IMR-90 (cell line): ENCODE measurements around the gene XPC. TPM values are rescaled to one million over a fixed set of nuclear protein-coding genes. Genes with fewer than 3 reads are reported as not detected.

Experiments used
- ATAC-seq: fragments of 200-7000 bp; cut with Tn5 transposase; 2 replicates; pipeline ENCODE4 v1.9.1; 2020; ENCODE audit warnings: low read depth, mild to moderate bottlenecking, moderate library complexity
- BruUV-seq: library from RNA; stranded (reverse); fragments of 400-500 nt; replicated peaks from 2 replicates; lab custom pipeline; 2021; lab: Mats Ljungman, UMichigan
- CTCF ChIA-PET: fragments of 300-600 bp; formaldehyde crosslinking; extraction: SDS; loops from one replicate; lab custom pipeline; 2021; ENCODE audit warnings: antibody characterized with exemption; lab: Yijun Ruan, JAX
- POLR2A ChIA-PET: fragments of 300-600 bp; sonication (Branson Sonifier 250); formaldehyde crosslinking; loops from one replicate; lab custom pipeline; 2022; ENCODE audit warnings: antibody characterized with exemption; ENCODE audit not compliant: unreplicated experiment; lab: Charles Lee
- DNase-seq: peaks from one replicate; pipeline ENCODE4 v3.0.0; 2013
- H2AFZ ChIP-seq: replicated peaks from 2 replicates; pipeline ENCODE3; 2013; ENCODE audit warnings: low read length, mild to moderate bottlenecking; ENCODE audit not compliant: poor library complexity
- H2AK5ac ChIP-seq: 2 replicates; pipeline ENCODE4 v1.6.1; 2013; ENCODE audit warnings: low read depth, low read length, inconsistent platforms
- H2AK9ac ChIP-seq: replicated peaks from 2 replicates; pipeline ENCODE3; 2013; ENCODE audit warnings: mild to moderate bottlenecking, low read depth, low read length, moderate library complexity; ENCODE audit not compliant: poor library complexity
- H2BK120ac ChIP-seq: 2 replicates; pipeline ENCODE4 v1.6.1; 2013; ENCODE audit warnings: low read depth, low read length, inconsistent platforms
- H2BK15ac ChIP-seq: 3 replicates; pipeline ENCODE4 v1.6.1; 2013; ENCODE audit warnings: low read depth, low read length, inconsistent platforms
- H2BK20ac ChIP-seq: 2 replicates; pipeline ENCODE4 v1.6.1; 2013; ENCODE audit warnings: low read depth, mild to moderate bottlenecking, inconsistent platforms, low read length, moderate library complexity
- H2BK5ac ChIP-seq: 2 replicates; pipeline ENCODE4 v1.6.1; 2013; ENCODE audit warnings: mild to moderate bottlenecking, low read depth, low read length, inconsistent platforms; ENCODE audit not compliant: poor library complexity, severe bottlenecking
- H3K14ac ChIP-seq: replicated peaks from 2 replicates; pipeline ENCODE4 v1.6.1; 2013; ENCODE audit warnings: low read depth, low read length, inconsistent platforms
- H3K18ac ChIP-seq: 2 replicates; pipeline ENCODE4 v1.6.1; 2013; ENCODE audit warnings: low read depth, low read length, control low read depth
- H3K23ac ChIP-seq: 2 replicates; pipeline ENCODE4 v1.6.1; 2013; ENCODE audit warnings: low read depth, low read length, inconsistent platforms
- H3K27ac ChIP-seq: 2 replicates; pipeline ENCODE4 v1.5.1; 2013; ENCODE audit warnings: mild to moderate bottlenecking, control low read depth, low read length; ENCODE audit not compliant: insufficient read depth
- H3K27me3 ChIP-seq: 2 replicates; pipeline ENCODE4 v1.6.1; 2013; ENCODE audit warnings: low read length; ENCODE audit not compliant: control insufficient read depth, insufficient read depth
- H3K36me3 ChIP-seq: 2 replicates; pipeline ENCODE4 v1.6.1; 2013; ENCODE audit warnings: low read length, mixed read lengths; ENCODE audit not compliant: control insufficient read depth, insufficient read depth
- H3K4ac ChIP-seq: 2 replicates; pipeline ENCODE4 v1.6.1; 2013; ENCODE audit warnings: low read depth, low read length, inconsistent platforms
- H3K4me1 ChIP-seq: 2 replicates; pipeline ENCODE4 v1.6.1; 2013; ENCODE audit warnings: low read length, mixed read lengths; ENCODE audit not compliant: control insufficient read depth, insufficient read depth
- H3K4me2 ChIP-seq: 2 replicates; pipeline ENCODE4 v1.6.1; 2013; ENCODE audit warnings: low read depth, mild to moderate bottlenecking, control low read depth, low read length, moderate library complexity
- H3K4me3 ChIP-seq: 2 replicates; pipeline ENCODE4 v1.5.1; 2013; ENCODE audit warnings: low read depth, mild to moderate bottlenecking, control low read depth, low read length, moderate library complexity; ENCODE audit not compliant: insufficient read depth
- H3K56ac ChIP-seq: 2 replicates; pipeline ENCODE4 v1.6.1; 2013; ENCODE audit warnings: low read length, inconsistent platforms; ENCODE audit not compliant: insufficient read depth; ENCODE audit errors: extremely low read depth
- H3K79me1 ChIP-seq, 2 experiments: 2 replicates each; pipeline ENCODE4 v1.6.1; 2013; ENCODE audit warnings: low read length in 2 of 2, inconsistent platforms in 1 of 2, low read depth in 1 of 2
- H3K9ac ChIP-seq: 2 replicates; pipeline ENCODE4 v1.6.1; 2013; ENCODE audit warnings: low read depth, low read length, control low read depth
- H3K9me1 ChIP-seq: 2 replicates; pipeline ENCODE4 v1.6.1; 2013; ENCODE audit warnings: low read length, inconsistent platforms; ENCODE audit not compliant: insufficient read depth
- H3K9me3 ChIP-seq: 2 replicates; pipeline ENCODE4 v1.6.1; 2013; ENCODE audit warnings: low read length; ENCODE audit not compliant: control insufficient read depth, insufficient read depth
- H4K20me1 ChIP-seq: 2 replicates; pipeline ENCODE4 v1.6.1; 2013; ENCODE audit warnings: low read length, inconsistent platforms; ENCODE audit not compliant: insufficient read depth
- H4K5ac ChIP-seq: 2 replicates; pipeline ENCODE4 v1.6.1; 2013; ENCODE audit warnings: mild to moderate bottlenecking, low read depth, low read length, control low read depth
- H4K8ac ChIP-seq, 2 experiments: 2 replicates each; pipeline ENCODE4 v1.6.1; 2013; ENCODE audit warnings: low read depth in 2 of 2, low read length in 2 of 2, control low read depth in 1 of 2, inconsistent platforms in 1 of 2
- H4K91ac ChIP-seq: 2 replicates; pipeline ENCODE4 v1.6.1; 2013; ENCODE audit warnings: low read depth, low read length, inconsistent platforms; ENCODE audit not compliant: insufficient read depth
- CEBPB ChIP-seq: IDR thresholded peaks from 2 replicates; pipeline ENCODE4 v1.6.1; 2012; ENCODE audit warnings: low read depth, low read length, improper control_type of control experiment
- CHD1 ChIP-seq: IDR thresholded peaks from 2 replicates; pipeline ENCODE4 v1.6.1; 2012; ENCODE audit warnings: low read depth, low read length, improper control_type of control experiment
- CTCF ChIP-seq: conservative IDR thresholded peaks from 2 replicates; pipeline ENCODE4 v1.5.1; 2012; ENCODE audit warnings: mild to moderate bottlenecking, low read depth, low read length, improper control_type of control experiment
- ELK1 ChIP-seq: fragments of 150-350 bp; IDR thresholded peaks from 2 replicates; pipeline ENCODE4 v1.6.1; 2016; ENCODE audit warnings: low read depth, mild to moderate bottlenecking, low read length, moderate library complexity, borderline replicate concordance
- FOS ChIP-seq: fragments of 150-350 bp; IDR thresholded peaks from 2 replicates; pipeline ENCODE4 v1.6.1; 2016; ENCODE audit warnings: low read depth, low read length
- MAFK ChIP-seq: IDR thresholded peaks from 2 replicates; pipeline ENCODE4 v1.6.1; 2012; ENCODE audit warnings: low read depth, low read length, improper control_type of control experiment
- MAZ ChIP-seq: IDR thresholded peaks from 2 replicates; pipeline ENCODE4 v1.6.1; 2012; ENCODE audit warnings: low read depth, mild to moderate bottlenecking, low read length, improper control_type of control experiment, moderate library complexity, borderline replicate concordance
- MXI1 ChIP-seq: IDR thresholded peaks from 2 replicates; pipeline ENCODE4 v1.6.1; 2012; ENCODE audit warnings: low read depth, mild to moderate bottlenecking, low read length, moderate library complexity, borderline replicate concordance
- POLR2A ChIP-seq: IDR thresholded peaks from 2 replicates; pipeline ENCODE4 v1.6.1; 2012; ENCODE audit warnings: mild to moderate bottlenecking, low read depth, low read length
- RCOR1 ChIP-seq: IDR thresholded peaks from 2 replicates; pipeline ENCODE4 v1.6.1; 2012; ENCODE audit warnings: mild to moderate bottlenecking, low read length, improper control_type of control experiment; ENCODE audit not compliant: insufficient replicate concordance
- RFX5 ChIP-seq: IDR thresholded peaks from 2 replicates; pipeline ENCODE4 v1.8.0; 2012; ENCODE audit warnings: low read depth, mild to moderate bottlenecking, low read length, moderate library complexity
- SMC3 ChIP-seq: fragments of 150-350 bp; IDR thresholded peaks from 2 replicates; pipeline ENCODE4 v1.6.1; 2016; ENCODE audit warnings: low read depth, mild to moderate bottlenecking, antibody characterized with exemption, low read length, moderate library complexity
- WGBS, 2 experiments: methylation state at CpG; one replicate each; pipeline versions ENCODE4 v1.1.5 to v1.1.7; 2013; ENCODE audit warnings: missing lambda C conversion rate in 2 of 2; ENCODE audit not compliant: insufficient read length in 1 of 2; ENCODE audit errors: extremely low coverage in 2 of 2; 5-methylcytosine and 5-hydroxymethylcytosine counted together
- dilution Hi-C: fragments of 300-500 bp; cut with HindIII; formaldehyde crosslinking; loops from one replicate; pipeline ENCODE4 v1.14.3; 2018; ENCODE audit warnings: low sequenced_read_pairs; ENCODE audit not compliant: unreplicated experiment
- in situ Hi-C: fragments of 300-500 bp; cut with MboI; formaldehyde crosslinking; loops from 3 replicates; pipeline ENCODE4 v1.14.3; 2019; ENCODE audit warnings: low sequenced_read_pairs, inconsistent platforms, mixed read lengths
- intact Hi-C: fragments of 100-400 bp; cut with micrococcal nuclease; formaldehyde crosslinking; loops from 2 replicates; pipeline ENCODE4 v1.10.0; 2022
- polyA plus RNA-seq, 3 experiments: library from polyadenylated mRNA; depleted of rRNA; stranded (reverse); fragments of >200 nt; gene quantifications; 2 replicates each; pipeline ENCODE4 v1.2.3, GENCODE V29; 2012; ENCODE audit warnings: low replicate concordance in 1 of 3
- total RNA-seq: library from RNA; depleted of rRNA; stranded (reverse); fragments of >200 nt; gene quantifications from 2 replicates; pipeline ENCODE4 v1.2.3, GENCODE V29; 2012

XPC gene
- total and polyA plus RNA-seq, 2 of the 4 experiments (the other 2 are of a cell fraction) = 30.9 to 48.8 TPM

DNA sequence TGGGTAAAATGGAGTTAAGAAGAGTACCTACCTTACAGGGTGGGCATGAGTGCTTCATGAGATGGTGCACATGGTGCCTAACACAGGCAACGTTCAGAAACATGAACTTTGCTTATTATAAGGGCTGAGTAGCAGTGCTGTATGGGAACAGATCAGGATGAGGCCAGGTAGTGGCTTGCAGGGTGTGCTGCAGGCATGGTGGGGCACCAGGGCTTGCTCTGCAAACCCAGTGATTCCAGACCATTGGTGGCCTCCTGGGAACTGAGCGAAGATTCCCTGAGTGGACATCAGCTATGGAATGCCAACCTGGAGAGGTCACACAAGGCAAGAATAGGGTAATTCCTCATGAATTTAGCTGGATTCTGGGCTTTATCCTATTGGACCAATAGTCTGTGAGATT is 37.7 kb downstream of the XPC start:
- ChIA-PET POLR2A (no interaction called here), CTCF (no interaction called here)
- H4K20me1 ChIP-seq = peaks cover 7% of the 10 kb centered on the region
- H3K27me3 ChIP-seq = no peaks in the 10 kb centered on the region
- no peak overlapping the region for H3K4ac ChIP-seq
- H3K14ac ChIP-seq = no peak overlapping the region
- no peak overlapping the region for H3K9ac ChIP-seq
- DNase-seq (no peak), ATAC-seq (no peak)
- no TSS peak for BruUV-seq
- H3K27ac ChIP-seq = no peak overlapping the region
- intact Hi-C loops = no loop called here
- no peak overlapping the region for H2BK5ac ChIP-seq
- no peak overlapping the region for H2AK9ac ChIP-seq
- no peak overlapping the region for H3K4me3 ChIP-seq
- in situ Hi-C loops = loop anchor here (25.0 kb wide), 1 partner anchor 103 kb away; no protein-coding TSS in a partner anchor
- peaks cover 2 to 13% of the 10 kb centered on the region in 2 experiments; a peak in 2 of 4 replicates for H3K79me1 ChIP-seq
- WGBS, 2 experiments = 100% methylated on average over 1 of the region's 2 CpGs; no CpG with 5 or more reads in 1 of the 2 experiments
- no peak overlapping the region for H2AK5ac ChIP-seq
- H3K4me2 ChIP-seq = no peak overlapping the region
- H2BK120ac ChIP-seq = no peak overlapping the region
- no peak overlapping the region for H4K5ac ChIP-seq
- H3K18ac ChIP-seq = no peak overlapping the region
- TF ChIP-seq POLR2A (no peak), MXI1 (no peak), CEBPB (no peak), CHD1 (no peak), FOS (no peak), RCOR1 (no peak), ELK1 (no peak), MAZ (no peak), SMC3 (no peak), RFX5 (no peak), CTCF (no peak), MAFK (no peak)
- H3K36me3 ChIP-seq = peaks cover 55% of the 10 kb centered on the region
- no peak overlapping the region for H3K23ac ChIP-seq
- H2BK20ac ChIP-seq = no peak overlapping the region
- no peak overlapping the region for H2AFZ ChIP-seq
- H2BK15ac ChIP-seq = no peak overlapping the region
- dilution Hi-C loops = no loop called here
- no peaks in the 10 kb centered on the region for H3K9me3 ChIP-seq
- no peak overlapping the region for H4K91ac ChIP-seq
- H3K56ac ChIP-seq = no peak overlapping the region
- H4K8ac ChIP-seq = no peak overlapping the region
- peaks cover 20% of the 10 kb centered on the region for H3K9me1 ChIP-seq
- peaks cover 23% of the 10 kb centered on the region for H3K4me1 ChIP-seq
